Stimulated activated CD8-positive, alpha-beta memory T cell treated with anti-CD3 and anti-CD28 coated beads, Interleukin-15, amount 100 ng/mL, for 48 hours (primary cell): ENCODE data around the gene NTSR1.

Experiments
- DNase-seq, 2 donors: peaks; one replicate each; pipeline ENCODE4 v3.0.0-alpha.2; 2020; ENCODE audit warnings: low read depth in 2 of 2

The NTSR1 gene

DNA sequence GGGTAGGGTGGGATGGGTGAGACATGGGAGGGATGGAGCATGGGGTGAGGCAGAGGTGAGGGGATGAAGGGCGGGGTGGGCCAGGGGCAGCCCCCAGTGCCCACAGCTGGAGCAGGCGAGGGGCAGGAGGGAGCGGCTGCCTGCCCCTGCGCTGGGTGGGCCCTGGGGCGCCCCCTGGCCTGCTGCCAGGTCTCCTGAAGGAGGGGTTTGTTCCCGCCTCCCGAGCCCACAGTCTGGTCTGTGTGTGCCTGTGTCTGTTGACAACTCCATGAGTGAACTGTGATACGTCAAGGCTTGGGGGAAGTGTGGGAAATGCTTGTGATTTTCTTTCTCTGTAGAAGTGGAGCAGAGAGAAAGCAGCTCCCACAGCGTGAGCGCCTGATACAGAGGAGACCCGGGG, 76.8 kb downstream of the NTSR1 start:
- DNase-seq = no peak

DNA sequence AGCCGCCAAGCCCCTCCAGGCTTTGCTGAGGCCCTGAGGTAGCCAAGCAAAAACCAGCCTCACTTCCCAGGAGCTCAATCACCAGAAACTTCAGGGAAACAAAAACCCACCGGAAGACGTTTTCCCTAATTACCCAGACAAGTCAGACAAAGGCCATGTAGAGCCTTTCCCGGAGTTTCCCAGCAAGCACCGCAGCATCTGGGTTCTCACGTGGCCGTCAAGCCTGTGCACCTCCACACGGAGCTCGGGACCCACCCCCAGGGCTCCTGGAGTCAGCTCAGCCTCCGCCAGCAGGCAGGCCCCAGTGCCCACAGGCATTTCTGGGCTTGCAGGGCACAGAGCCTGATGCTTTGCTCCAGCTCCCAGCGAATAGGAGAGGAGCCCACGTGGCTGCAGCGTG, 77.5 kb downstream of the NTSR1 start:
- DNase-seq = no peak

DNA sequence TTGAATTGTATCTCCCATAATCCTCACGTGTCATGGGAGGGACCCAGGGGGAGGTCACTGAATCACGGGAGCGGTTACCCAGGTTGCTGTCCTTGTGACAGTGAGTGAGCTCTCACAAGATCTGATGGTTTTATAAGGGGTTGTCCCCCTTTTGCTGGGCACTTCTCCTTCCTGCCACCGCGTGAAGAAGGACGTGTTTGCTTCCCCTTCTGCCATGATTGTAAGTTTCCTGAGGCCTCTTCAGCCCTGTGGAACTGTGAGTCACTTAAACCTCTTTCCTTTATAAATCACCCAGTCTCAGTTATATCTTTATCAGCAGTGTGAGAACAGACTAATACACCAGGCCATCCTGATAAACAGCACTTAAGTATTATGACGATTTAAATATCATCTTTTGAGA, 78.7 kb downstream of the NTSR1 start:
- no peak for DNase-seq

DNA sequence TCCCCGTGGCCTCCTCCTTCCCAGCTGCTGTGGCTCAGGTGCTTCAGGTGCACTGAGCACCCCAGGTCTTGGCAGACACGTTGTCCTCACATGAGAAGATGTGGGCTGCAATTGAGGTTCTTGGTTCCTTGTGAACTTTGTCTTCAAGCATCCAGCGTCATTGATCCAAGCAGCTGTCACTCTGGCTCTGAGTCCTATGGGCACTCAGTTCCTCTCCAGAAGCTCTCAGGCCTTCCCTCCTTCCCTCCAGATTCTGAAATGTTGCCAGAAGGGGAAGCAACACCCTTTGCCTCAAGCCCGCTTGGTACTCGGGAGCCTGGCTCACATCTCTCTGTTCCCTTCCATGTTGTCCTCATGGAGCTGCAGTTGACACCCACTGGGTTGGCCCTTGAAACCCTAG, 79.2 kb downstream of the NTSR1 start:
- no peak for DNase-seq

DNA sequence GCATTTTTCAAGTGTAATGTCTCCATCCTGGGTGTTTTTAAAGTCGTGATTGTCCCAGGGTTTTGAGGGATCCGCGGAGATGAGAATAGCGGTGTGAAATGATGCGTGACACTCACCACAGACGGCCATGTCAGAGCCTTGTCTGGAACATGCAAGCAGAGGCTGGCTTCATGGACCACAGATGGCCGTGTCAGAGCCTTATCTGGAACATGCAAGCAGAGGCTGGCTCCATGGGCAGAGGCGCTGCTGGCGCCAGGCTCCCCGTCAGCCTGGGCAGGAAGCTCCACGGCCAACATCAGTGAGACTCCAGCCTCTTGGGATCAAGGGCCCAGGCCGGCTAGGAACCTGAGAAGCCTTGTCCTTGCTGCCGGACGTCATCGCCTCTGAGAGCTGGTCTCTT, 80.0 kb downstream of the NTSR1 start:
- no peak for DNase-seq

DNA sequence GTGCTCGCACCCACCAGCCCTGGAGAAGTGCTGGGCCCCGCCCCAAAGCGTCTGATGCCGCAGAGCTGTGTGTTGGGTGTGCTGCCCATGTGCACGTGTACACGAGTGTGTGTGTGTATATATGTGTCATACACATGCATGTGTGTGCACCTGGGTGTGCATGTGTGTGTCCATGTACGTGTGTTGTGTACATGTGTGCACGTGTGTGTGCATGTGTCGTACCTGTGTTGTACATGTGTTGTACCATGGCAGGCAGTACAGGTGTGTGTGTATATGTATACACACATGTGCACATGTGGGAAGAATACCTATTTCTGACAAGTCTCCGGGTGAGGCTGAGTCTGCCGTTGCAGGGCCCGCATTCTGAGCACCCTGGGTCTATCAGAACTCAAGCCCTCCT, 81.4 kb downstream of the NTSR1 start:
- DNase-seq = no peak

DNA sequence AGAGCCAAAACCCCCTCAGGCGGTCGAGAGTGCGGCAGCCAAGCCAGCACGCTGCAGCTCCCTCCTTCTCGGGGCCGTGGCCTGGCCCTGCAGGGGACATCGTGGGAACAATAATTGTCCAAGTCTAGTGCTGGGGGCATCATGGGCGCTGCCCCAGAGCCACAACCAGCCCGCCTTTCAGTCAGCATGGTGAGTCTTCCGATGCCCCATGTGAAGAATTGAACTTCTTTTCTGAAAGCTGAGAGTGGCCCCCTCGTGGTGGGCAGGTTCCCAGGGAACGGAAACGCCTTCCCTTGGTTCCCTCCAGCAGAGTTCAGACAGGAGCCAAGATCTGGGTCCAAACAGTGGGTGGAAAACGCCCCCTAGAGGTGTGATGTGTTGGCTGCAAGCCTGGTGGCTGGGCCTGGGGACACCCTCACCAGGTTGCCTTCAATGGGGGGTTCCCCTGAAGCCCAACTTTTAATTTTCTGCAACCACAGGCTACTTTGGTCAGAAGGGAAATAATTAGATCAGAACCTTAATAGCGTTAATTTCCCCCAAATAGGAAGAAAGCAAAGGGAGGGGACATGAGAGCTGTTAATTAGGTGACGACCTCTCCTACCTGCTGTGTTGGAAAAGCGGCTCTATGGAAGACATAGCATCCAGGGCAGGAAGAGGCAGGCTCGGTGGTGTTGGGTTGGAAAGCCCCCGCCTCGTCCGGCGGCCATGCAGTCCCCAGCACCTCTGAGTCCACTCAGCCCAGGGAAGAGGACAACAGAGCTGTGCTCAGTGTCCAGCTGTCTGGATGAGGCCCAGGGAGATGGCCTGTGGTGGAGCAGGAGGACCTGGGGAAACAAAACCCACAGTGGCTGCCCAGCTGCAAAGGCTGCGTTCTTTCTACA, 82.9 kb downstream of the NTSR1 start:
- DNase-seq = peak; percentile 61 to 62

DNA sequence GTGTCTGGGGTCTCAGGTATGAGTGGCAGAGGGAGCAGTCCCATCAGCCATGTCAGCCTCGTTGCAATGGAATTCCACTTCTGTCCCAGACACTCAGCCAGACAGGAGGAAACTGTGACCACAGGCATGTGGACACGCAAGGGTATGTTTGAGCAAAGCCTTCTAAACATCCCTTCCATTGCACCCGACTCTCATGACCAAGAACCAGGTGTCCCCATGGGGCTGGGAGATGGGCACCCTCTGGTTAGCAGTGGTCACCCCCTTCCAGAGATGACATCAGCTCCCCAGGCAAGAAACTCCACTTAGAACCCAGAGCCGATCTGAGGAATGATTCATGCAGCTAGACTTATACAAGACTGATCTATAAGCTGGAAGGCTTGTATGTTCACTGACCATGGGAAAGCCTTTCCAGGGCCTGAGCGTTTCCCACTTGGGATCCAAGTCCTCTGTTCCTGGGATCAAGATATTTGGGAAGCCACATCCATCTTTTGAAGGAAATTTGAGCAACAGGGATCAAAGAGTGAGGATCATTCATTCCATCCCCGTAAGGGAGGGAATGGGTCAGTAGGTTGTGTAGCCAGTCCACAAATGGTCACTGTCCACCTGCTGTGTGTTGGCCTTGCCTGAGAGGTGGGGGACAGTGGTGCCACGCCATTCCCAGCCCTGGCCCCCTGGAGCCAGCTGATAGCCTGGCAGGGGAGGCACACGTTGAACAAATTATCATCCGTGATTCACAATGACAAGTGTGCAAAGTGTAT, 83.7 kb downstream of the NTSR1 start:
- DNase-seq = no peak

DNA sequence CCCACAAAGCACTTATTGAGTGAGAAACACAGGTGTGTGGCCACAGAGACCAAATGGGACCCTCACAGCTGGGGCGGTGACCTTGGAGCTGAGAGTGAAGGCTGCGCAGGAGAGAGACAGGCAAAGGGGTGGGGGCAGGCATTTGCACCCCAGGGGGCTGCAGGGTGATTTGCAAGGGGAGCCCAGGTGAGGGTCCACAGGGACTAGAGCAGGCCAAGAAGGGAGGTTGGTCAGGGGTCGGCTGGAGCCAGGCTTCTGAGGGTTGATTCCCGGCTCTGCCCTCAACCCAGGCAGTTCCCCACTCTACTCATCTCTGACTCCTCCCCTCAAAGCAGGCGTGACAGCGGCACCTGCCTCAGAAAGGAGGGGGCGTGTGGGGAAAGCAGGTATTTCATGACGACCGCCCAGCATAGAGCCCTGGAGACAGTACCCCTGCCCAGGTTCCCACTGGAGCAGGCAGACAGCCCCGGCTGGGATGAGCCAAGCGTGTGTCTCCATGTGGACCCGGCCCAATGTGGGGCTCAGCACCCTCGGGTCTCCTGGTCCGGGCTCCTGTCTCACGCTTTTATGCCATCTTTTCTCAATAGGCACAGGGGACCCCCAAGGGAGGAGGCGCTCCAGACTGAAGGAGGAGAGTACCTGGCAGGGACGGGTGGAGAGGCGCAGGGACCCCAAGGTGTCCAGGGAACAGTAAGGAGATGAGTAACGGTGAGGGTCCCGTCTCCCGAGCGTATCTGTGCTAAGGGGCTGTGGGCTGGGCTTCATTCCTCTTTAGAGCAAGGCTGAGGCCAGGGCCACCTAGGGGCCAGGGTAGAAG, 84.5 kb downstream of the NTSR1 start:
- no peak for DNase-seq

DNA sequence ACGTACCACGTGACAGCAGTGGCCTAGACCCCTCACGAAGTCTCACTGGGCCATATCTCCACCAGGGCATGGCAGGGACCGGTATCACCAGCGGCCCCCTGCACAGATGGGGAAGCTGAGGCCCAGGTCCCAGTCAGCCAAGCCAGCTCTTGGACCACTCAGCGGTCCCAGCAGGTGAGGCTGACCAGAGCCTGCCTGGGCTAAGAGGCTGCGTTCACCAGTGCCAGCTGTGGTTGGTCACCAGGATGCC, 85.0 kb downstream of the NTSR1 start:
- DNase-seq = no peak

DNA sequence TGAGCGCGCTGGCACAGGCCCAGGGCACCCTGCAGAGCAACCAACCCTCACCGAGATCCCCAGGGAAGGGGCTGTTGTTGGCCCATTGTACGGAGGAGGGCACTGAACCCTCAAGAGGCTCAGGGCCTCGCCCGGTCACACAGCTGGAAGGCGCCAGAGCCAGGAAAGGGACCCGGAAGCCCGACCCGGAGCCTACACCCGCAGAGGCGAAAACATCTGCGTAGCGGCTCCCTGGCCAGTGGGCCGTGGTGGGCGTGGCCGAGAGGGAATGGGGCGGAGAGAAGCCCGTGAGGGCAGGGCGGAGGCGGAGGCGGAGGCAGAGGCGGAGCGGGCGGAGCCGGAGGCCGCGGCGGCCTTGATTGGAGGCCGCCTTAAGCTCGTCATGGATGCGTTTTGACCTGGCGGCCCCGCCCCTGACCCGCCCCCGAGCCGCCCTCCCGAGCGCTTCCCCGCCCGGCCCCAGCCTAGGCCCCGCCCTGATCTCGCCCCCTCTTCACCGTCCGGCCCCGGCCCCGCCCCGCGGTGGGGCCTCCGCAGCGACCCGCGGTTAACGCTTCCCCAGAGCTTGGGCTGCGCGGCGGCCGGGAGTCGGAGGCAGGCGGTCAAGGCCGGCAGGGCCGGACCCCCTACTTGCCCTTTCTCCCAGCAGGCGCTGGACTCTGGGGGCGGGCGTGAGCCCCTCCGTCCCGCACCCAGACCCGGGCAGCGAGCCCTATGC, 85.5 kb downstream of the NTSR1 start:
- peak; percentile 88 to 91 for DNase-seq

DNA sequence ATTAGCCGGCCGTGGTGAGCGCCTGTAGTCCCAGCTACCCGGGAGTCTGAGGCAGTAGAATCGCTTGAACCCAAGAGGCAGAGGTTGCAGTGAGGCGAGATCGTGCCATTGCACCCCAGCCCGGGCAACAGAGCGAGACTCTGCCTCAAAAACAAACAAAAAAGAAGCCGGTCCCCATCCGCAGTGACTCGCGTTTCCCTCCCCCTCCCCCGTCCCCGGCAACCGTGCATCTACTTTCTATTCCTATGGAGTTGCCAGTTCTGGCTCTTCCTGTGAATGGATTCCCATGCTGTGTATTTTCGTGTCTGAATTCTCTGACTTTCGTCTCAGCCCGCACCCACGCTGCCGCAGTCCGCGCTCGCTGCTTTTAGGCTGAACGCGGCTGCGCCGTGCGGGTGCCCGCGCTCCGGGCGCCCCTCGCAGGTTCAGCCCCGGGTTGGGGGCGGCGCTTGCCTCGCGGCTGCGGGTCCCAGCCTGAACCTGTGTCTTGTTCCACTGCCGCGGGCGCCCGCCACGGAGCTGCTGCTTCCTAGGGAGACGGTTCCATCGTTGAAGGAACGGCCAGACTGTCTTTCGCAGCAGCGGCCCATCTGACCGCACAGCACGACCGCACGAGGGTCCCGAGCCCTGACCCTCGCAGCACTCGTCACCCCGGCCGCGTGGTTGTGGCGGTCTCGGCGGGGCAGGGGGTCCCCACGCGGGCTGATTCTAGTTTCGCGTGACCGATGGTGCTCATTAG, 86.6 kb downstream of the NTSR1 start:
- peak; percentile 62 to 65 for DNase-seq

DNA sequence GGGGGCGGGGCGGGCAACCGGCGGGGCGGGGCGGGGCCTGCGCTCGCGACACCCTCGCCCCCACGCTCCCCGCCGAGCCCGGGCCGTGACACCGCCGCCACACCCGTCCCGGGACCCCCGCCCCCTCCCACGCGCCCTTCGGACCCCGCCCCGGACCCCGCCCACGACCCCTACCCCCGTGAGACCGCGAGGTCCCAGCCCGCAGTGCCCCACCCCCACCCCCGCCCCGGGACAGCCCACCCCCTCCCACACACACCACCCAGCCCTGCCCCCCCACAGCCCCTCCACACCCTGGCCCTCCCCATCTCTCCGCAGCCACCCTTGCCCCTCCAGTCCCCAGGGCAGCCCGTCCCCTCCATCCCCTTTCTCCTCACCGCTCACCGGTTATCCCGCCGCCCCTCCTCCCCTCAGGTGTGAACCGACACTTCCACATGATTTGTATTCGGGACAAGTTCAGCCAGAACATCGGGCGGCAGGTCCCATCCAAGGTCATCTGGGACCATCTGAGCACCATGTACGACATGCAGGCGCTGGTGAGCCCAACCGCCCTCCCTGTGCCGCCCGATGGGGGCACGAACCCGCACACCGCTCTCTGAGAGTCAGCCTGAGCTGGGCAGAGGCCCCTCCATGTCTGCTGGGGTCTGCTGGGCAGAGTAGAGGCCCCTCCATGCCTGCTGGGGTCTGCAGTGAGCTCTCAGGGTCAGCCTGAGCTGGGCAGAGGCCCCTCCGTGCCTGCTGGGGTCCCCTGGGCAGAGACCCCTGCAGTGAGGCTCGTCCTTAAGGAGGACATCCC, 88.3 kb downstream of the NTSR1 start:
- no peak for DNase-seq

DNA sequence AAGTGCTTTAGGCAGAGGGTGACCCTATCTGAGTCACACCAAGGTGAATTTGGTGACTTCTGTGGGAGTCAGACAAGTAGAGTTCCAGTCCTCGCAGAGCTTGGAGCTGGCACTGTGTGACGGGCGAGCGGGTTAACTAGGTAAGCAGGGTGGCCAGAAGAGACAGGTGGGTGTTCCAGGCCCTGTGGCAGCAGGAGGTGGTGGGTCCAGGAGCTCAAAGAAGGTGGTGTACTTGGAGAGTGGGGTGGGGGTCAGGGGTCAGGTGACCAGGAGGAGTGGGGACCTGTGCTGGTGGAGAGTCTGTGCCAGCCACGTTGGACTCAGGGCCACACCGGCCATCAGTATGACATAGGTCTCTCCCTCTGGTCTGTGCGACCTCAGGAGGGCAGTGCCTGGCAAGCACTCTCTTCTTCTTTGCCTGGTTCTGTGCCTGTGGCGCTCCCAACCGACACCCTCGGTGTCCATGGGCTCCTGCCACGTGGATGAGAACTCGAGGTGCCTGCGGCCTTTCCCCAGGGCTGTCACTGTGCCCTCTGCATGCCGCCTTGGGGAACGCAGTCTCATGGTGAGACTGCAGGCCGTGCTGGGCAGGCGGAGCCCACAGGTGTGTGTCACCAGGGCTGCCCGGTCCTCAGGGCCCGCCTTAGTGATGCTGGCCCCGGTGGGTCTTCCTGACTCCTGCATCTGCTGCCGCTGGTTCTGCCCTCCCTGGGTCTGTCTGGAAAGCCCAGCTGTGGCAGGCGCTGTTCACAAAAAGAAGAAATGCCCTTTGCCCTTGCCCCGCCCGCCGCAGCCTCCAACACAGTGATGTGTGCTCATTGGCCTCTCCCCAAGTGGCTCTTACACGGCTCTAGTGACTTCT, 89.3 kb downstream of the NTSR1 start:
- no peak for DNase-seq

DNA sequence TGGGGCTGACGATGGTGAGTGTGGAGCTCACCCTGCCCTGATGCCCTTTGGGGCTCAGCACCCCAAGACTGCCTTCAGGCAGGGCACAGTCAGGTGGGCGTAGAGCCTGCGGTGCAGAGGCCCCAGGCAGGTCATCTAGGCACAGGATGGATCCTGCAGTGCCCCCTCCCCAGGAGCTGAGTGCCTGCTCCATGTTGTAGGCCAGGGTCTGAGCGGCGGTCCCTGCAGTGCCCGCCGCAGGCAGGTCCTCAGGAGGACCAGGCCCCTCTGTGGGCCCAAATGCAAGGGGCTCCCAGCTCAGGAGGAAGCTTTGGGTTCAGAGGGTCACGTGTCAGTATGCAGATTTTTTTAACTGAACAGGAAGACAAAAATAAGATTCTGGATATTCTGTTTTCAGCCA, 90.4 kb downstream of the NTSR1 start:
- no peak for DNase-seq

DNA sequence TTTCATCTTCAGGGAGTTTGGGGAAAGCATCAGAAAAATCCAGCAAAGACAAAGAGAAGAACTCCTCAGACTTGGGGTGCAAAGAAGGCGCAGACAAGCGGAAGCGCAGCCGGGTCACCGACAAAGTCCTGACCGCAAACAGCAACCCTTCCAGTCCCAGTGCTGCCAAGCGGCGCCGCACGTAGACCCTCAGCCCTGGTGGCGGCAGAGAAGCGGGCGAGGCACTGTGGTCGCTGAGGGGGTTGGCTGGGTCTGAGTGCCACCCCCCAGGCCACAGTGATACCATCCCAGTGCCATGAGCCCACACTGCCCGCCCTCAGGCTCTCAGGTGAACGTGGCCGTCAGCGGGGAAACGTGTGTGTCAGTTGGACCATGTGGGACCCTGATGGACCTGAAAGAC, 90.8 kb downstream of the NTSR1 start:
- no peak for DNase-seq

DNA sequence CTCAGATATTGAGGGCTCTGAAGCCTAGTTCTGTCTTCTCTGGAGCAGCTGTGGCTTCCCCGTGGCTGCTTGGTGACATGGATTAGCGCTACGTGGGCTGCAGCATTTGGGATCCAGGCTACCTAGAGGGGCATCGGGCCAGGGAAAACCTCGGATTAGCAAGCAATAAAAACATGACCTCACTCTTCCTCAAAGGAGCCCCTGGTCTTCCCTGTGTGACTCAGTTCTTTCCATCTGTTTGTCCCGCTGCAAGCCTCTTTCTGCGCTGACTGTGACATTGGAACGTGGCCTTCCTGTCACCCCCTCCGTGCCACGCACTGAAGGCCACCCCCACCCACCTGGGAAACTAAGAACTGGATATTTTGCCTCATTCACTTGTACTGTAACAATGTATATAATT, 91.2 kb downstream of the NTSR1 start:
- no peak for DNase-seq

DNA sequence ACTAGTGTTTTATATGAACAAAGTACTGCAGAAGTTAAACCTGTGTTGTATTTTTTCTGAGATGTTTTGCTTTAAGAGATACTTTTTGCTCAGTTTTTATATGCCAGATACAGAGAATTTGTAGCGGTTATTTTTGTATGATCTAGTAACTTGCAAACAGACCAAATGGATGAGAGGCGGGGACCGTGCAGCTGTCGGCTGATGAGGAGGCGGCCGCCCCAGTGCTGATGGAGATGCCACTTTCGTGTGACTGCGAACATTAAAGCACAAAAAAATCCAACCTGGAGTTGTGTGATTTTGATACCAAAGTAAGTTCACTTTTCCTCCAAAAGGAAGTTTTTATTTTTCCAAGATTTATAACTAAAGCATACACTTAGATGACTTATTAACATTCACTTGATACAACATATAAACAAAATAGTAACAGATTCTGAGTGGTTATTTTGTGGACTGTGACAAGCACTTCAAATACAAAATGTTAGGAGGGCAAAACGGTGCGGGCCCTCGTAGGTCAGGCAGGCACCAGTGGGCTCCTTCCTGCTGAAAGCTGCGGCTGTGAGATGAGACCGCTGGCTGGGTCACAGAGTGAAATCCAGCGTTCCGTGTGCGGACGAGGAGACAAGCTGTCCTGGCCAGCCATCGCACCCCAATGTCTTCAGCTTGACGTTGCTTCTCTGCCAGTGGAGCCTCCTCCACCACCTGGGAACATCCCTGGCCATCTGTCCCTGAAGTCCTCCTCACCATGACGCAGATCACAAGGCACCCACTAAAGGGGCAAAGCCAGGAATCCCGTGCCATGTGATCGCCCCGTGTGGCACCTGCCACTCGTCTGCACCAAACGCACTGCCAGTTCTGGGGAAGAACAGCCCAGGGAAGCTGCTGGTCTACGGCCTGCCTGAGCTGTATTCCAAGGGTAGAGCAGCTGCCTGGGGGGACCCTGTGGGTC, 92.0 kb downstream of the NTSR1 start:
- DNase-seq = no peak
